Left renal cortex interstitium (tissue), 4 donors: Measurements from ENCODE around the gene ZNF236. TPM values are rescaled to one million over a fixed set of nuclear protein-coding genes. Genes with fewer than 3 reads are reported as not detected.

Experiments
- DNase-seq, 4 donors: peaks; one replicate each; pipeline ENCODE4 v3.0.0-alpha.2; 2013; ENCODE audit warnings: low read depth in 4 of 4, low spot score in 2 of 4, missing footprints in 1 of 4
- polyA plus RNA-seq, 4 donors: library from polyadenylated mRNA; unstranded; fragments of 120-200 nt; gene quantifications; one replicate each; pipeline ENCODE4 v1.2.1, GENCODE V29; 2013; ENCODE audit not compliant: insufficient read length in 4 of 4

The ZNF236 gene
- polyA plus RNA-seq, 4 donors, result 8.4 to 13.1 (median 10.2) TPM

- DNase-seq, result no peak
These were observed 74.3 kb downstream of the ZNF236 start for GRCh38 chr18:76896677-76897076.

DNA sequence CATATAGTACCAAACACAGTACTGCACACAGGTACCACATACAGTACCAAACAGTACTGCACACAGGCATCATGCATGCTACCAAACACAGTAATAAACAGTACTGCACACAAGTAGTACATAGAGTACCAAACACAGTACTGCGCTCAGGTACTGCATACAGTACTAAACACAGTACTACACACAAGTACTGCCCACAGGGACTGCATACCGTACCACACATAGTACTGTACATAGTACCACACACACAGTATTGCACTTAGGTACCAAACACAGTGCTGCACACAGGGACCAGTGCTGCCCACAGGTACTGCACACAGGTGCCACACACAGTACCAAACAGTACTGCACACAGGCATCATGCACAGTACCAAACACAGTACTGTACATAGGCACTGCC lies 74.9 kb downstream of the ZNF236 start:
- DNase-seq, result no peak

DNA sequence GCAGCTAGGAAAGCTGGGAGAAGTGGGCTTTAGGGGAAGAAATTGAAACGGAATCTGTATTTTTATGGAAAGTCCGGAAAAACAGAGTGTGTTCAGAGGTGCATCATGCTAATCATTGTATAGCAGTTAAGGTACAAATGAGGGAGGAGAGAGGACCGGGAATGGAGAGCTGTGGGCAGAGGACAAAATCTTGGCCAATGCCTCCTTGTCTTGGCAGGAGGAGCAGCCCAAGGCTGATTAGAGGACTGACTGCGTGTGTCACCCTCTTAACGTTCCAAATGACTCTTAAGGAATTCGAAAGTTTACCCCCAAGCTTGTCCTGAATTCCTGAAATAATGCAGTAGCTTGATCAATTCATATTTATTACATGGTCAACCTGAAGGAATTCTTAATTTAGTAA lies 81.0 kb downstream of the ZNF236 start:
- DNase-seq, result no peak

DNA sequence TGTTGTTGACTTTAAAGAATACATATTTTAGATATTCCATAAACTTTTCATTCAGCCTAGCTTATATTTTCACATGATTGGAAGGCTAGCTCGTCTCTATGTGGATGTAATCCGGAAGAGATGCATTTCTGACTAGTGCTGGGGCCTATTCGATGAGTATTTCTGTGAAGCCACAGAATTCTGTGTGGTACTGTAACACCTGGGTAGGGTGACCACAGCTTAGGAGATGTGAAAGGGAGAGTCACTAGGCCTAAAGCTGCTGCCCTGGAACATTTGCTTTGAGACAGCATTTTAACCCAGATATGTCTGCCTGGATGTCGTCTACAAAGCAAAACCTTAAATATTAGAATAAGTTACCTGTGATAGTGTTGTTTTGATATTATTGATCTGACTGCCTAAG lies 83.5 kb downstream of the ZNF236 start:
- DNase-seq, result no peak

DNA sequence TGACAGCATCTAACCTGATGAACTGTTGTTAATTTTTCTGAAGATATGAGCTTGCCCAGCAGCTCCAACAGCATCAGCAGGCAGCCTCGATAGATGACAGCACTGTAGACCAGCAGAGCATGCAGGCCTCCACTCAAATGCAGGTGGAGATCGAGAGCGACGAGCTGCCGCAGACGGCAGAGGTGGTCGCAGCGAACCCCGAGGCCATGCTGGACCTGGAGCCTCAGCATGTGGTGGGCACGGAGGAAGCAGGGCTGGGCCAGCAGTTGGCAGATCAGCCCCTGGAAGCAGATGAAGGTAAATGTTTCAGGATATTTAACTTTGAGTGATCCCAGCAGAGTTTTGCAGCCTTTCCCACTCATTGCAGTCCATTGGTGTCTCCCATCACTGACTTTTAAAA lies 85.9 kb downstream of the ZNF236 start:
- DNase-seq, result no peak

DNA sequence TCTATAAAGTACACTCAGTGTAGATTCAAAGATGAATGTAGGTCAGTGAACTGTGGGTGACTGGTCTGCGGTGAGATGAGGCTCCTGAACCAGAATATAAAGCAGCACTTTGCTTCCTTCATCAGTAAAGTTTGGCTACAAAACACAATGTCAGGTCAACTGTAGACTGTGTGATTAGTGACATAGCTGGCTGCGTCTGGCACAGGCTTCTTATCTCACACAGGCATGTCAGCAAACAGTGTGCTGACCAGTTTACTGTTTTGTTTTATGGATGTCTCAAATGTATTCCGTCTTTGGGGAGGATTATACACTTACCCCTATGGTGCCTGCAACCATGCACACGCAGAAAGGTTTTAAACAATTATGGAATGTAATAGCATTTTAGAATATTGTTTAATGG lies 87.1 kb downstream of the ZNF236 start:
- no peak for DNase-seq

DNA sequence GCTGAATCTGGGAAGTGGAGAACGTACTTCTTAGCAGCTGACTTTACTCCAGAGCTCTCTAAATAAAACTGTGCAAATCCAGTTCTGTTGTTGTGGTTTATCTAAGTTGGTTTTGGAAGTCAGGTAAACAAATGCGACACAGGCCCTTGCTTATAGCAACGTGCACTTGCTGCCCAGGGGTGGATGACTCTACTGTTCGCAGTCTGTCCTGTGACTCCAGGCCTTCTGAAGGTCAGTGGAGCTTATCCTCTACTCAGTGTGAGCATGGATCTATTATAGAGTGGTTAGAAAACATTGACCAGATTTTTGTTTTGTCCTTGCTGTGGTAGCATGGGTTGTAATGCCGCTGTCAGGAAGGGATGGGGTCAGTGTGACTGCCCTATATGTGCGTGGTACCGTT lies 89.1 kb downstream of the ZNF236 start:
- DNase-seq, result no peak

- no peak for DNase-seq
These were observed 91.2 kb downstream of the ZNF236 start for GRCh38 chr18:76913583-76913982.

GRCh38 chr18:76914314-76914713 lies 92.0 kb downstream of the ZNF236 start:
- DNase-seq, result no peak

- DNase-seq, result no peak
These were observed 92.4 kb downstream of the ZNF236 start for GRCh38 chr18:76914796-76915195.

DNA sequence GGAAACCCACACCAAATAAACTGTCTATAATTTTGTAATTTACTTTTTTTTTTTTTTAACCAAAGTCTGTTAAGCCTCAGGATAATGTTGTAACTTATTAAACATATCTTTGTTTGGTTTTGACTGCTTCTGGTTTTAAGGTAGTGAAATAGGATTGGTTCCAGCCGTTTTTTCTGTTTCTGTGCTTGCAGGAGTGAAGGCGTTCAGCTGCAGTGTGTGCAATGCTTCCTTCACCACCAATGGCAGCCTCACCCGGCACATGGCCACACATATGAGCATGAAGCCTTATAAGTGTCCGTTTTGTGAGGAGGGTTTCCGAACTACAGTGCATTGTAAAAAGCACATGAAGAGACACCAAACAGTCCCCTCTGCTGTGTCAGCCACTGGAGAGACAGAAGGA lies 93.1 kb downstream of the ZNF236 start:
- DNase-seq, result no peak

DNA sequence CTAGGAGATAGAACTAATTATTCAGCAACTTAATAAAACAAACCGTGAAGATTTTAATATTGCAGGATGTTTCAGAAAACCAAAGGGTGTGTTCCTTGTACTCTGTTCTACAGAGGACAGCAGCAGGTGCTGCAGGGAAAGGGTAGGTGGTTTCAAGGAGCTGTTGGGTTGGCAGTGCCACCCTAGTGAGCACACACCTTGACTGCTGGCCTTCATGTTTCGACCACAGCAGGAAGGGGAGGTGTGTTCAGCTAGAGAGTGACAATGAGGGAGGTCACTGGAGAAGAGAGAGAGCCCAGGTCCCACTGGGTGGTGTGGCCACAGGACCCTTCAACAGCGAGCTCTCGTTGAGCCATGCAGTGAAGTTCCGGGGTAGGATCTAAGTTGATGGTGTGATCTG lies 98.6 kb downstream of the ZNF236 start:
- no peak for DNase-seq

DNA sequence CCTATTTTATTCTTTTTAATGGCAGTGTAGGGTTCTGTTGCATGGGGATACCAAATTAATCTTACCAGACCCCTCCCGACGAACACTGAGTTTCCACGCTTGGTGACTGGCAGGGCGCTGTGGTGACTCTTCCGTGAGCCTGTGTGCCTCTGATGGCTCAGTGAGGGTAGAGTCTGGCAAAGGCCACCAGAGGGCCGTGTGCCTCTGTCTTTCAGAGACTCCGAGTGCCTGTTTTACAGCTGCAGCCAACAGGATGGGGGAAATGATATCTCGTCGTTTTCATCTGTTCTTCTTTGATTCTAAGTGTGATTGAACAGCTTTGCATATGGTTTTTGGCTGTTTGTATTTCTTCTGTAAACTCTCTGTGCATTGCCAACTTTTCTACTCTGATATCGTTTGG lies 99.8 kb downstream of the ZNF236 start:
- DNase-seq, result peak in 2 of 4 donors; percentile 23 to 49

DNA sequence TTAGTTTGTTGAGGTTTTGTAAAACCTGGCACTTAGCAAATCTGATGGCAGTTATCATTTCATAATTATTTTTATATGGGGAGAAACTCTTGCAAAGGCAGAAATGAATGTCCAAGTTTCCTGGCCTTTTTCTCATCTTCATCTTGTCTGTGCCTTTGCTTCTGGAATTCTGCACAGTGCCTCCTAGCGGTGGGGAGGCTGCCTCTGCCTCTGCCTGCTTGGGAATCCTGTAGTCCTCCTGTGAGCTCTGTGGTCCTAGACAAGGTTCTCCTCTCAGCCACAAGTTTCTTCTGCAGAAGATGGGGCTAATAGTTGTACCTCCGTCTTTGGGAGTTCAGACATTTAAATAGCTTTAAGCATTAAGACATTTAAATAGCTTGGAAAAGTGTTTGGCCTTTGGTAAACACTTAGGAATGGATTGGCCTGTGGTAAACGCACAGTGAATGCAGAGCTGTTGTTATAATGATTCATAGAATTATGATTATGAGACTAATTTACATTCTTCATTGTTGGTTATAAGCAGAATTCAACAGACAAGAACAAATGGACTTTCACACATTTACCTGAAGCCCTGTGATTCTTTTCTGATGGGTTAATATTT lies 101.2 kb downstream of the ZNF236 start:
- DNase-seq, result no peak

GRCh38 chr18:76925501-76925900 lies 103.1 kb downstream of the ZNF236 start:
- no peak for DNase-seq

- no peak for DNase-seq
These were observed 104.9 kb downstream of the ZNF236 start for GRCh38 chr18:76927223-76927725.

DNA sequence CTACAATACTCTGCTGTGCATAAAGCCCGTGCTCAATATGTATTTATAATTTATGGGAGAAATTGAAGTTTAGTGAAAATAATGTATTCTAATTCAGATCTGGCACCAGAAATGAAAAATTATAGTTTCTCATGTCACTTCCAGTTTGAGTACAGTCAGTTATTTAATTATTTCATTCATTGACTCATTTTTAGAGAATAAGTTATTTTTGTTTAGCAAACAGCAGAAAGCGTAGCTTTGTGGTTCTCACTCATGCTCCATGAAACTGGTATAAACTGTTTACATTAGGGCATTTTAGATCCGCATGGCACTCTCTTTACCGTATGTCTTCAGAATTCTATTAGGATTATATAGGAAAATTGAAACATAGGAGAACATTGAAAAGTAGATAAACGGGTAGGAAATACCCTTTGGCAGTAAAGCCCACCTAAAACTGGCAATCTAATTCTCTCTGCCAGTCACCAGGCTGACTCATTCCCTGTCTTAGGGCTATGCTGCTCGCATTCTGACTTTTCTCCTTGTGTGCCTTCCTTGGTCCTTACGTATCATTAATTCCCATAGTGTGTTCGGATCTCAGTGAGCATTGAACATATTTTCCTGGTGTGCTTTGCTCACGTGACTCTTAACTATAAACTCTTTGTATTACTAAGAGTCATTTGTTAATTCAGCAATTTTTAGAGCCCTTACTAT lies 106.0 kb downstream of the ZNF236 start:
- no peak for DNase-seq

DNA sequence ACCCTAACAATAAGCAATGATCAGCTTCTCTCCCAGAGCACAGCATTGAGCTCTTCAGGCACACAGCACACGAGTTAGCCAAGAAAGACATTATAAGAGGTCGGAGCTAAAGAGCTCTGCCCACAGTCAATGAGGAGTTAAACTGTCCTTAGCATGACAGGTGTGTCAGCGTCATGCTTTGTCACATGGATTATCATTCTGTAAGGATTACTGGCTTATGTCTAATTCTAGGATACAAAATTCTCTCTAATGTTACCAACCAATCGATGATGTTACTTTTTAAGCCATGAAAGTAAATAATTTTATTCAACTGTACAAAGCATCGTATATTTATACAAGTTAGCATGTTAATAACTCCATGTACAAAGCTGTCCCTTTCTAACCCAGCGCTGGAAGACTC lies 108.8 kb downstream of the ZNF236 start:
- no peak for DNase-seq

GRCh38 chr18:76932026-76932819 lies 109.9 kb downstream of the ZNF236 start:
- no peak for DNase-seq

DNA sequence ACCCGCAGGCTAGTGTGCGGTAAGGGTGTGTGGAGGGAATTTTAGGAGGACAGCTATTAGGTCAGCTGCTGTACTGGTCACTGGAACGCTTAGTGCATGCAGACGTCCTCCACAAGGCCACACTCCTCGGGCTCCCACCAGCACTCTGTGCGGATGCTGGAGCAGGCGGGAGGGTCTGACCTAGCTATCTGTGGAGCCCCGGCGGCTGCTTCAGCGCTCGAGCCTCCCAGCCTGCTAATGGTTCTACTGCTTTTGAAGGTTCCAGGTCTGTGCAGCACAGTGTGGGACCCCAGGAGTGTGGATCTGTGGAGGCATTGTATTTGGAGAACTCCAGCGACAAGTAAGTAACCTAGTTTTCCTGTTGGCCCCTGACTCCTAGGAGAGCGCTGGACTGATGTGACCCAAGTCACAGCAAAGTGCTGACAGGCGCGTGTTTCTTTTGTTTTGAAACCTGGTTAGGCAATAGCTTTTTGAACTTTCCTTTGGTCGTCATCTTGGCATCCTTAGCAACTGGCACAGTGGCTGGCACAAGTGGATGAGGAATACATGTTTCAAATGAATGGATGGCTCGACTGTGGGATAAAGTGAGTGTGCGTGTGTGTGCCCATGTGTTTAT lies 113.5 kb downstream of the ZNF236 start:
- DNase-seq, result no peak

GRCh38 chr18:76936877-76937276 lies 114.5 kb downstream of the ZNF236 start:
- no peak for DNase-seq
